NB4 (cell line): ENCODE measurements around the gene SMC1B.

Experiments used
- CTCF ChIP-seq: IDR thresholded peaks from one replicate; pipeline ENCODE4 v1.5.1; 2012; ENCODE audit warnings: low read depth, low read length
- MYC ChIP-seq: IDR thresholded peaks from 2 replicates; pipeline ENCODE4 v1.6.1; 2011; ENCODE audit warnings: low read depth, low read length
- POLR2A ChIP-seq: IDR thresholded peaks from 2 replicates; pipeline ENCODE4 v1.6.1; 2011; ENCODE audit warnings: mild to moderate bottlenecking; ENCODE audit not compliant: insufficient read length; ENCODE audit errors: extremely low read depth
- TF ChIP-seq, protein P1 (sequence below): IDR thresholded peaks from 2 replicates; pipeline ENCODE4 v1.6.1; 2011; ENCODE audit warnings: low read depth, low read length

- TF ChIP-seq CTCF (no peak), POLR2A (no peak), MYC (no peak)
- TF ChIP-seq, protein P1, sequence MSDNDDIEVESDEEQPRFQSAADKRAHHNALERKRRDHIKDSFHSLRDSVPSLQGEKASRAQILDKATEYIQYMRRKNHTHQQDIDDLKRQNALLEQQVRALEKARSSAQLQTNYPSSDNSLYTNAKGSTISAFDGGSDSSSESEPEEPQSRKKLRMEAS = no peak
Measured at GRCh38 chr22:45336971-45337431, 76.4 kb downstream of the SMC1B start.
